Limb (tissue), 2 donors: Measurements from ENCODE around the gene LDLRAD1.
"Not testable (repeated sequence)": the region's sequence is repeated elsewhere in the genome, so short reads cannot be mapped to it uniquely, and the experiment has no call there.

Experiments used
- DNase-seq, 2 donors: peaks; one replicate each; pipeline ENCODE4 v3.0.0-alpha.2; 2016; ENCODE audit errors: extremely low spot score in 2 of 2

Gene LDLRAD1

DNA sequence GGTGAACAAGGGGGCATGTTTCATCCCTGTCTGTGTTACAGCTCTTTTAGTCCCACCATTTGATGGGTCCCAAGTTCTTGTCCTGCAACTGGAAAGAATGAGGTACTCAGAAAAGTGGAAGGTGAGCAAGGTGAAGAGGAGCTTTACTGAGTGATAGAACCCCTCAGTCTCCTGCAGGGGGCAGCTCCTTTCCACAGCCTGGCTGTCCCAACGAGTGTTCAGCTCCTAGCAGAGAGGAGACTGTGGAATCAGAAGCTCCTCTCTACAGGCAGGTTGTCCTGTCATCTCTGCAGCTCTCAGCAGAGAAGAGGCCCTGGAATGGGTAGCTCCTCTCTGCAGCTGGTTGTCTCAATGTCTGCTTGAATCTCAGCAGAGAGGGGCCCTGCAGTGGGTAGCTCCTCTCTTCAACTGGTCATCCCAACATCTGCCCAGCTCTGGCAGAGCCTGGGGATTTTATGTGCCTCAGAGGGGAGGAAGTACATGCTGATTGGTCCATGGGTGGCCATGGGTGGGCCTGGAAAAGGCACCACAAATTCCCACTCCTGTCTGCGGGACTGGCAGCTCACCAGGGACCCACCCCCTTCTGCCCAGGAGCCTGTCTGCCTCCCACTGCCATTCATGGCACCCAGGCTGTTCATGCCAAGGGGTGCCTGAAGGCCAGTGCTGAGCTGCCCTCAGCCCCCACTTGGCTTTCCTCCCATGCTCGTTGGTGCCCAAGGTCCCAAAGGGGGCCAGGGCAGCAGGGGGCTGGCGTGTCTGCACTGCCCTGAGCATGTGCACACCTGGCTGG is 25.7 kb downstream of the LDLRAD1 start:
- no peak for DNase-seq

DNA sequence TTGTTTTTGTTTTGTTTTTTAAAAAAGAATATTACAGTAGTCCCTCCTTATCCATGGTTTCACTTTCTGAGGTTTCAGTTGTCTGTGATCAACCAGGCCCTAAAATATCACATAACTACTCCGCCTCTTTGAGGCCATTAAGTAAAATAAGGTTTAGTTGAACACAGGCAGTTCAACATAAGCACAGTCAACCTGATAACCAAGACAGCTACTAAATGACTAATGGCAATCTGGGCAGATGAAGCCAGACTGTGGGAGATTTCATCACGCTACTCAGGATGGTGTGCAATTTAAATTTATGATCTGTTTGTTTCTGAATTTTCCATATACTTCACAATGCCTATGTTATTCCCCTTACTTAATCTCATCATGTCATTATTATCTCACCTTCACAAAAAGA is 30.1 kb downstream of the LDLRAD1 start:
- no peak for DNase-seq

- DNase-seq: no peak
Observed at GRCh38 chr1:53986458-53986857, 31.5 kb downstream of the LDLRAD1 start.

DNA sequence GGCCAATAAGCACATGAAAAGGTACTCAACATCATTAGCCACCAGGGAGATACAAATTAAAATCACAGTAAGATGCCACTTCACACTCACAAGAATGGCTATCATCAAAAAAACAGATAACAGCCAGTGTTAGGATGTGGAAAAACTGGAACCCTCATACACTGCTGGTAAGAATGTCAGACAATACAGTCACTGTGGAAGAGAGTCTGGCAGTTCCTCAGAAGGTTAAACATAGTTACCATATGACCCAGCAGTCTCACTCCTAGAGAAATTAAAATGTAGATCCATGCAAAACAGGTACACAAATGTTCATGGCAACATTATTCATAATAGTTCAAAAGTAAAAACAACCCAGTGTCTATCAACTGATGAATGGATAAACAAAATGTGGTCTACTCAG is 33.3 kb downstream of the LDLRAD1 start:
- no peak for DNase-seq

GRCh38 chr1:53982763-53983104 is 35.3 kb downstream of the LDLRAD1 start:
- no peak for DNase-seq

GRCh38 chr1:53982034-53982762 is 35.8 kb downstream of the LDLRAD1 start:
- DNase-seq: peak; percentile 35 to 56

- no peak for DNase-seq
Observed at GRCh38 chr1:53981220-53981619, 36.8 kb downstream of the LDLRAD1 start.

DNA sequence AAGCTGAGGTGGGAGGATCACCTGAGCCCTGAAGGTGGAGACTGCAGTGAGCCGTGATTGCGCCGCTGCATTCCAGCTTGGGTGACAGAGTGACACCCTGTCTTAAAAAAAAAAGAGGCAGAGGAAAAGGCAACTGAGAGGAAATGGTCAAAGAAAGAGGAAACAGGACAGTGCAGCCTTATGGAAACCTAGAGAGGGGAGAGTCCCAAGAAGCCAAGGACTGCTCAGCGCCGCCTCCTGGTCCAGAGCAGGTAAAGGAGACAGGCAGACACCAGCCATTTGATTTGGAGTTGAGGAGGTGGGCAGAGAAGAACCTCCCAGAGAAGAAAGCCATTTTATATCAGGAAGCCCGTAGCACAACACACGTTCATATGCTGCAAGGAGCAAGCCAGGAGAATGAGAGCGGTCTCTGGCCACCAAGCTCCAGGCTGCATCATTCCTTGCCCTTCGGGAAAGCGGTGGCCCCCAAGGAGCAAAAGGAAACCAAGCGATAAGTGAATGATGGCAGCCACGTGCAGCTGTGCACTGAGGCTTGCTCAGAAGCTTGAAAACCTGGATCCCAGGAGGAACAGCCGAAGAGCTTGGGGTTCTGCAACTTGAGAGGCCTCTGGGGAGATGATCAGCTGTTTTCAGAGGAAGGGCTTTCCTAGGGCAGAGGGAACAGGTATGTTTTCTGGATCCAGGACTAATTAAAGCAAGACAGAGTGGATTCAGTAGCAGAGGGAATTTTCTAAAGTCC is 38.1 kb downstream of the LDLRAD1 start:
- DNase-seq: no peak

GRCh38 chr1:53975861-53976260 is 42.1 kb downstream of the LDLRAD1 start:
- DNase-seq: no peak

GRCh38 chr1:53971718-53972117 is 46.3 kb downstream of the LDLRAD1 start:
- no peak for DNase-seq

GRCh38 chr1:53969323-53969722 is 48.7 kb downstream of the LDLRAD1 start:
- DNase-seq: not testable (repeated sequence)

DNA sequence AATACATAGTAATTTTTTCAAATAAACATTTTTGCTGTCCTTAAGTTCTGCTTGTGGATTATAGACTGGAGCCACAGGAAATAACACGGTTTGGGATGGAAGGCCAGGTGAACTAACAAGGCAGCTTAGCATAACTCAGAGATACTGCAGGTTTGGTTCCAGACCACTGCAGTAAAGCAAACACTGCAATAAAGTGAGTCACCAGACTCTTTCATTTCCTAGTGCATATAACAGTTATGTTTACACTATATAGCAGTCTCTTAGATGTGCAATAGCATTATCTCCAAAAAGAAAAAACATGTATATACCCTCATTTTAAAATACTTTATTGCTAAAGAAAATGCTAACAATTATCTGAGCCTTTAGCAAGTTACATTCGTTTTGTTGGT is 49.9 kb downstream of the LDLRAD1 start:
- DNase-seq: no peak

- no peak for DNase-seq
Observed at GRCh38 chr1:53967409-53968124, 50.4 kb downstream of the LDLRAD1 start.

DNA sequence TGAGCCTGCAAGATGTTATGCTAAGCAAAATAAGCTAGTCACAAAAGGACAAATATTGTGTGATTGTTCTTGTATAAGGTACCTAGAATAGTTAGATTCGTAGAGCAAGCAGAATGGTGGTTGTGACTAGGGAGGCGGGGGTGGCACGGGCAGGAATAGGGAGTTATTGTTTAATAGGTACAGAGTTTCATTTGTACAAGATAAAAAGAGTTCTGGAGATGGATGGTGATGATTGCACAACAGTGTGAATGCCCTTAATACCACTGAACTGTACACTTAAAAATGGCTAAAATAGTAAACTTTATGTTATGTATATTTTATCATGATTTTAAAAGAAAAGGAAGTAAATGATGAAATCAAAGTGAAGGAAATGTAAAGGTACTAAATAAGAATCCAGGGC is 51.2 kb downstream of the LDLRAD1 start:
- no peak for DNase-seq

DNA sequence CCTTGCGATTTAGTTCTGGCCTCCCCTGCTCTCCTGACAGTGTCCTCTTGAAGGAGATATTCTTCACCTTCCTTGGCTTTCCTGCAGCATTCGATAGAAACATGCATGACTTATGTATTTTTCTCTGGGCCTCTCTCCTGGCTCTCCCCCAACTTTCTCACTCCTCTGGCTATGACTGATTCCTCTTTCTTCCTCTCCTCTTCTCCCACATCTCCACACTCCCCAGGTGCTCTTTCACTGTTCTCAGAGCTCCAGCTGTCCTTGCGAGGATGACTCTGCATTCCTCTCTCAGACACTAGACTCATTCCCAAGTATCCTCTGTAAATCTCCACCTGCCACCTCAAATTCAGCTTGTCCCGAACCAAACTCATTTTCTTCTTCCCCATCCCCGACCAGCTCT is 53.9 kb downstream of the LDLRAD1 start:
- DNase-seq: no peak

DNA sequence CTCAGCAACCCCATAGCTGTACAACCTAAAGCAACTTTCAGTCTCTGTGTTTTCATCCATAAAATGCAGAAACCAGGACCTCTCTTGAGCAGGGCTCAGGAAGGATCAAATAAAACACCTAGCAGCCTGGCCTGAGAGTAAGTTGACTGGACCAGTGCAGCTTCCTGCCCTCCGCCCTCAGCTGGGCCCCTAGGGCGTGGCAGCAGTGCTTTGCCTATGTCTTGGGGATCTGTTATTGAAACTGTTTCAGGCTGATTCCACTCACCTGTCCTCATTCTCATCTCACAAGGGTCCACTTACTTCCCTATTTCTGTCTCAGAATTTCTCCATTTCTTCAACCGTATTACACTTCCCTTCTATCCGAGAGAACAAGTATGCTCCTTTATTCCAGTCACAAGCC is 54.5 kb downstream of the LDLRAD1 start:
- no peak for DNase-seq

DNA sequence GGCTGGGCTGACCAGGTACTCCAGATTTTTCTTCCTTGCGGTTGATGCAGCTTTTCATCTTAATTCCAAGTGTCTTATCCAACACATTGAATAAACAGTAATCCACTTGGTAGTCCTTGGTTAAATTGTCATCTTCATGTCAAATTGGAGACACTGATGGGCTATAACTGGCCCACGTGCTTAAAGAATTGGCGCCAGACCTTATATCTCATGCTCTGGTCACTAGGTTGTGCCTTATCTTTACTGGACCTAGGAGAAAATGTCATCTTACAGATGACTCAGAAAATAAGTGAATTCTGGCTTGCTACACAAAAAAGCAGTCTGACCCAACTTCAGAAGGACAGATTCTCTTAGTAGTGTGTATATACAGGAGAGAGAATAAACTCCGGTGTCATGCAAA is 55.6 kb downstream of the LDLRAD1 start:
- DNase-seq: no peak

GRCh38 chr1:53959664-53960250 is 58.2 kb downstream of the LDLRAD1 start:
- DNase-seq: no peak
